Subcutaneous abdominal adipose tissue (tissue), 5 donors: ENCODE results near the gene DCAF11.

Experiments
- H3K27ac ChIP-seq: one replicate; pipeline ENCODE4 v1.7.0; 2013; ENCODE audit warnings: low read depth, mild to moderate bottlenecking, inconsistent platforms, low read length, moderate library complexity
- H3K27me3 ChIP-seq, 5 donors: one replicate each; pipeline ENCODE4 v1.7.0; 2013; ENCODE audit warnings: low read length in 5 of 5, inconsistent platforms in 1 of 5; ENCODE audit not compliant: control insufficient read depth in 5 of 5, insufficient read depth in 4 of 5
- H3K36me3 ChIP-seq, 5 donors: one replicate each; pipeline ENCODE4 v1.7.0; 2013; ENCODE audit warnings: low read length in 5 of 5; ENCODE audit not compliant: control insufficient read depth in 5 of 5, insufficient read depth in 5 of 5
- H3K4me1 ChIP-seq, 5 donors: one replicate each; pipeline ENCODE4 v1.7.0; 2013; ENCODE audit warnings: low read length in 5 of 5, mild to moderate bottlenecking in 3 of 5, moderate library complexity in 1 of 5; ENCODE audit not compliant: control insufficient read depth in 5 of 5, insufficient read depth in 5 of 5
- H3K4me3 ChIP-seq, 5 donors: one replicate each; pipeline ENCODE4 v1.7.0; 2013; ENCODE audit warnings: low read length in 5 of 5, low read depth in 1 of 5
- H3K9ac ChIP-seq, 5 donors: one replicate each; pipeline ENCODE4 v1.7.0; 2013; ENCODE audit warnings: low read length in 5 of 5, mild to moderate bottlenecking in 4 of 5, moderate library complexity in 3 of 5
- H3K9me3 ChIP-seq, 5 donors: one replicate each; pipeline ENCODE4 v1.7.0; 2013; ENCODE audit warnings: low read length in 5 of 5; ENCODE audit not compliant: control insufficient read depth in 5 of 5
- donor health status: healthy.
- donor health status: healthy.
- donor health status: healthy.
- donor health status: healthy.
- donor health status: healthy.

Gene DCAF11

GRCh38 chr14:24146453-24146977, 31.9 kb downstream of the DCAF11 start, which contains the start of gene PSME2:
TSS of gene PSME2 (minus strand) at chr14:24146610. CDS start at chr14:24146581, 29 bp downstream.
- Histone ChIP-seq H3K27me3 (no peaks in the 10 kb centered on the region), H3K27ac (peak within 1 kb of the TSS; percentile 98), H3K4me1 (peaks cover 13 to 37% (median 32%) of the 10 kb centered on the region in 5 donors), H3K9ac (peak within 1 kb of the TSS; percentile 91 to 95 (median 92)), H3K4me3 (peak within 1 kb of the TSS; percentile 87 to 96 (median 93)), H3K9me3 (no peaks in the 10 kb centered on the region), H3K36me3 (peaks cover 2 to 45% (median 28%) of the 10 kb centered on the region in 5 donors)

- H3K9ac ChIP-seq: peak within 1 kb of the TSS; percentile 91 to 95 (median 92)
- H3K27ac ChIP-seq: peak within 1 kb of the TSS; percentile 98
- peaks cover 10 to 31% (median 26%) of the 10 kb centered on the region in 5 donors for H3K4me1 ChIP-seq
- no peaks in the 10 kb centered on the region for H3K27me3 ChIP-seq
- H3K9me3 ChIP-seq: no peaks in the 10 kb centered on the region
- H3K4me3 ChIP-seq: peak within 1 kb of the TSS; percentile 87 to 96 (median 93)
- peaks cover 2 to 52% (median 35%) of the 10 kb centered on the region in 5 donors for H3K36me3 ChIP-seq
Observed at GRCh38 chr14:24146978-24147760, 32.6 kb downstream of the DCAF11 start, which contains the start of gene RNF31. TSS of gene RNF31 (plus strand) at chr14:24147498. CDS start at chr14:24147699, 201 bp downstream.

DNA sequence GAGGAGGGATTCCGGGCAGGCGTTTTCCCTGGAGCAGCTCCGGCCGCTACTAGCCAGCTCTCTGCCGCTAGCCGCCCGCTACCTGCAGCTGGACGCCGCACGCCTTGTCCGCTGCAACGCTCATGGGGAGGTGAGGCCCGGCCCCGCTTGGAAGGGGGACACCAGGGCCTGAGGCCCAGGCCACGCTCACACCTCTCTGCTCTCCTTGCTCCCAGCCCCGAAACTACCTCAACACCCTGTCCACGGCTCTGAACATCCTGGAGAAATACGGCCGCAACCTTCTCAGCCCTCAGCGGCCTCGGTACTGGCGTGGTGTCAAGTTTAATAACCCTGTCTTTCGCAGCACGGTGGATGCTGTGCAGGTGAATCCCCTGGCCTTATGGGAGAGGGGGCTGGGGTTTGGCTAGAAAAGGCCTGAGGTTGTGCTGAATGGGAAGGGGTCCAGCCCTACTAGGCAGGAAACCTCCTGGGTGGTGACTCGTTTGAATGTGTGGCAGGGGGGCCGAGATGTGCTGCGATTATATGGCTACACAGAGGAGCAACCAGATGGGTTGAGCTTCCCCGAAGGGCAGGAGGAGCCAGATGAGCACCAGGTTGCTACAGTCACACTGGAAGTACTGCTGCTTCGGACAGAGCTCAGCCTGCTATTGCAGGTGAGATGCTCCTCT, 33.3 kb downstream of the DCAF11 start:
- H3K4me3 ChIP-seq: peak overlapping the region; percentile 83 to 96 (median 93)
- no peaks in the 10 kb centered on the region for H3K27me3 ChIP-seq
- peaks cover 2 to 59% (median 39%) of the 10 kb centered on the region in 5 donors for H3K36me3 ChIP-seq
- peak overlapping the region; percentile 38 to 92 (median 87) for H3K9ac ChIP-seq
- H3K4me1 ChIP-seq: peaks cover 10 to 30% (median 25%) of the 10 kb centered on the region in 5 donors
- no peaks in the 10 kb centered on the region for H3K9me3 ChIP-seq
- H3K27ac ChIP-seq: peak overlapping the region; percentile 98

GRCh38 chr14:24149302-24149969, 34.9 kb downstream of the DCAF11 start:
- no peak overlapping the region for H3K27ac ChIP-seq
- no peak overlapping the region for H3K4me3 ChIP-seq
- H3K36me3 ChIP-seq: peaks cover 2 to 54% (median 38%) of the 10 kb centered on the region in 5 donors
- no peaks in the 10 kb centered on the region for H3K27me3 ChIP-seq
- H3K4me1 ChIP-seq: peaks cover 10 to 30% (median 25%) of the 10 kb centered on the region in 5 donors
- peak overlapping the region in 1 of 5 donors; percentile 13 for H3K9ac ChIP-seq
- H3K9me3 ChIP-seq: no peaks in the 10 kb centered on the region

- H3K9ac ChIP-seq: no peak overlapping the region
Observed at GRCh38 chr14:24150061-24150460, 35.5 kb downstream of the DCAF11 start.

DNA sequence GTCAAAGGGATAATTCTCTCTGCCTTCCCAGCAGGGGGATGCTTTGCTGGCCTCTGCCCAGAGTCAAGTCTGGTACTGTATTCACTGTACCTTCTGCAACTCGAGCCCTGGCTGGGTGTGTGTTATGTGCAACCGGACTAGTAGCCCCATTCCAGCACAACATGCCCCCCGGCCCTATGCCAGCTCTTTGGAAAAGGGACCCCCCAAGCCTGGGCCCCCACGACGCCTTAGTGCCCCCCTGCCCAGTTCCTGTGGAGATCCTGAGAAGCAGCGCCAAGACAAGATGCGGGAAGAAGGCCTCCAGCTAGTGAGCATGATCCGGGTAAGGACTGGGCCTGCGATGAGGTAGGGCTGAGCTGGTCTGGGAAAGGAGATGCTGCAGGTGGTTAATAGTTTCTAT, 36.0 kb downstream of the DCAF11 start:
- peaks cover 6 to 61% (median 50%) of the 10 kb centered on the region in 5 donors for H3K36me3 ChIP-seq
- H3K4me3 ChIP-seq: no peak overlapping the region
- H3K9ac ChIP-seq: no peak overlapping the region

More at GRCh38 chr14:24150061-24150460, 35.5 kb downstream of the DCAF11 start:
- no peaks in the 10 kb centered on the region for H3K9me3 ChIP-seq
- no peak overlapping the region for H3K4me3 ChIP-seq
- H3K4me1 ChIP-seq: peaks cover 10 to 30% (median 25%) of the 10 kb centered on the region in 5 donors
- H3K27ac ChIP-seq: no peak overlapping the region
- H3K27me3 ChIP-seq: no peaks in the 10 kb centered on the region
- H3K36me3 ChIP-seq: peaks cover 5 to 57% (median 45%) of the 10 kb centered on the region in 5 donors

DNA sequence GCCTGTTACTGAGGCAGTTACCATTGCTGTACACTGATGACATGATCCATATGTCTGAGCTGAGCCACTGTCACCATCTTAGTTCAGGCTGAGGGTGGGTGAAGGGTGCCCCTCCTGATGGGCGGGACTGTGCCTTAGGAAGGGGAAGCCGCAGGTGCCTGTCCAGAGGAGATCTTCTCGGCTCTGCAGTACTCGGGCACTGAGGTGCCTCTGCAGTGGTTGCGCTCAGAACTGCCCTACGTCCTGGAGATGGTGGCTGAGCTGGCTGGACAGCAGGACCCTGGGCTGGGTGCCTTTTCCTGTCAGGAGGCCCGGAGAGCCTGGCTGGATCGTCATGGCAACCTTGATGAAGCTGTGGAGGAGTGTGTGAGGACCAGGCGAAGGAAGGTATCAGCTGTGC, 36.4 kb downstream of the DCAF11 start:
- peaks cover 7 to 20% (median 18%) of the 10 kb centered on the region in 5 donors for H3K4me1 ChIP-seq
- H3K4me3 ChIP-seq: no peak overlapping the region
- H3K27me3 ChIP-seq: no peaks in the 10 kb centered on the region
- H3K9ac ChIP-seq: no peak overlapping the region
- peaks cover 9 to 66% (median 54%) of the 10 kb centered on the region in 5 donors for H3K36me3 ChIP-seq
- no peak overlapping the region for H3K27ac ChIP-seq
- no peaks in the 10 kb centered on the region for H3K9me3 ChIP-seq

More for the DNA sequence above, 36.0 kb downstream of the DCAF11 start:
- no peak overlapping the region for H3K27ac ChIP-seq
- no peaks in the 10 kb centered on the region for H3K27me3 ChIP-seq
- no peaks in the 10 kb centered on the region for H3K9me3 ChIP-seq
- peaks cover 10 to 24% (median 21%) of the 10 kb centered on the region in 5 donors for H3K4me1 ChIP-seq

DNA sequence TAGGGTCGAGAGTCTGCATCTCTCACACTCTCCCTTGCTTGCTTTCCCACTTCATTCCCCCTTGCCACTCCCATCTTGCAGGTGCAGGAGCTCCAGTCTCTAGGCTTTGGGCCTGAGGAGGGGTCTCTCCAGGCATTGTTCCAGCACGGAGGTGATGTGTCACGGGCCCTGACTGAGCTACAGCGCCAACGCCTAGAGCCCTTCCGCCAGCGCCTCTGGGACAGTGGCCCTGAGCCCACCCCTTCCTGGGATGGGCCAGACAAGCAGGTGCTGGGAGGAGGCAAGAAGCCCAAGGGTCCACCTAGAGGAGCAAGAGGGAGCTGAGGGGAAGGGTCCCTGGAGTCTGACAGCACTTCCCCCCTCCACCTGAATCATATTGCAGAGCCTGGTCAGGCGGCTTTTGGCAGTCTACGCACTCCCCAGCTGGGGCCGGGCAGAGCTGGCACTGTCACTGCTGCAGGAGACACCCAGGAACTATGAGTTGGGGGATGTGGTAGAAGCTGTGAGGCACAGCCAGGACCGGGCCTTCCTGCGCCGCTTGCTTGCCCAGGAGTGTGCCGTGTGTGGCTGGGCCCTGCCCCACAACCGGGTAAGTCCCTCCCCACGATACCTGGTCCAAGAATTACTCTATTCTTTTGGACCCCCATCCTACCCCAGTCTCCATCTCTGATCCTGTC, 37.0 kb downstream of the DCAF11 start:
- H3K4me3 ChIP-seq: no peak overlapping the region
- H3K4me1 ChIP-seq: peaks cover 5 to 16% (median 15%) of the 10 kb centered on the region in 5 donors
- peaks cover 9 to 71% (median 58%) of the 10 kb centered on the region in 5 donors for H3K36me3 ChIP-seq
- no peaks in the 10 kb centered on the region for H3K9me3 ChIP-seq
- no peak overlapping the region for H3K9ac ChIP-seq
- no peaks in the 10 kb centered on the region for H3K27me3 ChIP-seq
- no peak overlapping the region for H3K27ac ChIP-seq

GRCh38 chr14:24155100-24155499, 40.5 kb downstream of the DCAF11 start:
- peak overlapping the region in 1 of 5 donors; percentile 19 for H3K9ac ChIP-seq
- H3K27me3 ChIP-seq: no peaks in the 10 kb centered on the region
- peaks cover 15 to 81% (median 70%) of the 10 kb centered on the region in 5 donors for H3K36me3 ChIP-seq
- H3K4me3 ChIP-seq: no peak overlapping the region
- peaks cover 0 to 3% (median 0%) of the 10 kb centered on the region in 5 donors for H3K4me1 ChIP-seq
- no peak overlapping the region for H3K27ac ChIP-seq
- no peaks in the 10 kb centered on the region for H3K9me3 ChIP-seq
